T-helper 1 cell treated with Interleukin-12 subunit alpha and Interleukin-12 subunit beta and Interleukin-4 antibody, amounts not matched to agents 30 μg/mL and 1 μg/mL, for 36 hours (primary cell): ENCODE results near the gene PACSIN1.

Experiments
- H3K27ac Mint-ChIP-seq: one replicate; pipeline ENCODE4 v1.8.0; 2021; ENCODE audit warnings: mild to moderate bottlenecking, mixed read lengths
- H3K27me3 Mint-ChIP-seq: one replicate; pipeline ENCODE4 v1.8.0; 2021; ENCODE audit warnings: low read depth, mixed read lengths
- H3K36me3 Mint-ChIP-seq: one replicate; pipeline ENCODE4 v1.8.0; 2021; ENCODE audit warnings: low read depth, mixed read lengths
- H3K4me1 Mint-ChIP-seq: one replicate; pipeline ENCODE4 v1.8.0; 2021; ENCODE audit warnings: low read depth, mixed read lengths
- H3K4me3 Mint-ChIP-seq: one replicate; pipeline ENCODE4 v1.8.0; 2021; ENCODE audit warnings: mild to moderate bottlenecking, moderate library complexity, mixed read lengths
- H3K9me3 Mint-ChIP-seq: one replicate; pipeline ENCODE4 v1.8.0; 2021; ENCODE audit warnings: mixed read lengths

Gene PACSIN1

DNA sequence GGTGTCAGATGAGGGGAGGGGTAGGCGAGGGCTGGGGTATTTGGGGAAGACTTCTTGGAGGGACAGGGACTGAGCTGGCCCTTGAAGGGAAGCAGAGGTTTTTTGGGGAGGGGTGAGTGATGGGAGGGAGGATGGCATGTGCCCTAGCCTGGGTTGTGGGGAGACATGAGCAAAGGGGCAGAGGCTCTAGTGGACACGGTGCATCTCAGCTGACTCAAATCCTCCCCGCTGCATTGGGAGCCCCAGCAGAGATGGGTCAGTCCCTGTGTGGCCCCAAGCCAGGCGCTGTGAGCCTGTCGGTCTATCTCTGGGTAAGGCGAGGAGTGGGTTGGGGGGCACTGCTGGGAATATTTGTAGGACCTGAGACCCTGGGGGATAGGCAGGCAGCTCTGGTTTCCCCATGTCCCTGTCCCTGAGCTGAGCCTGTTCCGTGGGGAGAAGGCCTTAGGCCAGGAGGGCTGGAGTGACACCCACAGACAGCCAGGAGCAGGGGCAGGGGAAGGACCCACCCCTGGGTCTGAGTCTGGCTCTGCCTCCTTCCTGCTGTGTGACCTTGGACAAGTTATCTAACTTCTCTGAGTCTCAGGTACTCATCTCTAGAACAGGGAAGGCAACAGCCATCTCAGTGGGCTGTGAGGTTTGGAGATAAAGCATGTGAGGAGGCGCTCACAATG, 54.2 kb downstream of the PACSIN1 start:
- Mint-ChIP-seq H3K4me3 (no peak overlapping the region), H3K27me3 (no peaks in the 10 kb centered on the region), H3K4me1 (no peaks in the 10 kb centered on the region), H3K36me3 (no peaks in the 10 kb centered on the region), H3K27ac (no peak overlapping the region), H3K9me3 (no peaks in the 10 kb centered on the region)

DNA sequence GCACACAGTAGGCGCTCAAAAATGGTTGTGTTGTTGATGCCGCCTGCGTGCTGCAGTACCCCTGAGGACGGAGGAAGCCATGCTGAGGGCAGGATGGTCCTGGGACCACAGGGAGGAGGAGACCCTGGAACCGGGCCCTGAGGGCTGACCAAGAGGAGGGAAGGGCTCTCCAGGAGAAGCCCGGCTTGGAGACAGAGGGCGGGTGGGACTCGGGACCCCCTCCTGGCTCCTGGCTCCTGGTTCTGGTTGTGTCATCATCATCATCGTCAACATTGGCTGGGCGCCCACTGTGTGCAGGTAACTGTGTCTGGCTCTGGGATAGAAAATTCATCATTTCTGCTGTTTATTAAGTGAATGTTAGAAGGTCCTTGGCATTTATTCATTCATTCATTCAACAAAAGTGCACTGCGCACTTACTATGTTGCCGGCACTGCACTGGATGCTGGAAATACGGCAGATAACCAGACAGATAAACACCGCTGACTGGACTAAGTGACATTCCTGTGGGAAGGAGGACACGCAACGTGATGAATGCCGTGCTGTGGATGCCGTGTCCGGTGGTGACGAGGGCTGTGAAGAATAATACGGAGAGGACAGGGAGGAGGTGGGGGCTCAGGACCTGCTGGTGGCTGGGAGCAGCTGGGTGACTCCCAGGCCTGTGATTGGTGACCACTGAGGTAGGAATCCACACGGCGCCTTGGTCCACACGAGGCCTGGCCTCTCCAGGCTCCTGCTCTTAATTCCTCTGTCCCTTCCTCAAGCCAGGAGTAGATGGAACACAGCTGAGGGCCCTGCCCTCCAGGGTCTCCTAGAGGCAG, 55.0 kb downstream of the PACSIN1 start:
- no peaks in the 10 kb centered on the region for H3K27me3 Mint-ChIP-seq

DNA sequence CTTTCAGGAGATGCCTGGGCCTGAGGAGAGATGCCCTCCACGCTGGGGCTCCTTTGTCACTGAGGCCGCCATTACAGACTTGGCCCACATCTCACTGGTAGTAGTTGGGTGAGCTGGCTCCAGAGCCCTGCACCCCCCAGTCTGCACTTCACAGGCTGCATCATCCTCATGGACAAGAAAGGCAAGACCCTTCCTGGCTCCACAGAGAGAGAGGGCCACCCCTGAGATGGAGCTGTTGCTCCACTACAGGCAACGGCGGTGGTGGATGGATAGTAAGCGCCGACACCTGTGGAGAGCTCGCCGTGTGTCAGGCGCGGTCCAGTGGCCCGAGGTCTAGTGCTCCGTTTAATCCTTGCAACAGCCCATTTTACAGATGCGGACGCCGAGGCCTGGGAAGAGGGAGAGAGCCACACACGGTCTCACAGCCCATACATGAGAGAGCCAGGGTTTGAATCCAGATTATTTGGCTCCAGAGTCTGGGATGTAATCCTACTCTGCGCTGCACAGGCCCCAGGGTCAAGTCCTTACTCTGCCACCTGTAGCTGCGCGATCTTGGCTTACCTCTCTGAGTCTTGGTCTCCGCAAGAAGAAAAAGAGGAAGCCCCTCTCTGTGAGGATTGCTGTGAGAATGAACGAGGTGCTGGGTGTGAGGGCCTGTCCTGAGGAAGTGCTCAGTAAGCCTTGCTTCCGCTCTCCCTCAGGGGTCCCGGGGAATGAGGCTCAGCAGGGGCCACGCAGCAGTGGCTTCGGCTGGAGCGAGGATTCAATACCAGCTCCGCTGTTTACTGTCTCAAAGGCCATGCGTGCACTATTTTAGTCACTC, 55.8 kb downstream of the PACSIN1 start:
- Mint-ChIP-seq H3K4me1 (no peaks in the 10 kb centered on the region), H3K27me3 (no peaks in the 10 kb centered on the region), H3K9me3 (no peaks in the 10 kb centered on the region), H3K4me3 (no peak overlapping the region), H3K36me3 (no peaks in the 10 kb centered on the region), H3K27ac (no peak overlapping the region)

More for the DNA sequence above, 55.0 kb downstream of the PACSIN1 start:
- no peak overlapping the region for H3K4me3 Mint-ChIP-seq
- no peaks in the 10 kb centered on the region for H3K4me1 Mint-ChIP-seq
- no peaks in the 10 kb centered on the region for H3K36me3 Mint-ChIP-seq
- H3K9me3 Mint-ChIP-seq: no peaks in the 10 kb centered on the region
- H3K27ac Mint-ChIP-seq: no peak overlapping the region

- Mint-ChIP-seq H3K36me3 (no peaks in the 10 kb centered on the region), H3K9me3 (no peaks in the 10 kb centered on the region), H3K4me1 (peaks cover 6% of the 10 kb centered on the region), H3K4me3 (no peak overlapping the region), H3K27ac (no peak overlapping the region), H3K27me3 (no peaks in the 10 kb centered on the region)
Observed at GRCh38 chr6:34522761-34523160, 56.9 kb downstream of the PACSIN1 start.

DNA sequence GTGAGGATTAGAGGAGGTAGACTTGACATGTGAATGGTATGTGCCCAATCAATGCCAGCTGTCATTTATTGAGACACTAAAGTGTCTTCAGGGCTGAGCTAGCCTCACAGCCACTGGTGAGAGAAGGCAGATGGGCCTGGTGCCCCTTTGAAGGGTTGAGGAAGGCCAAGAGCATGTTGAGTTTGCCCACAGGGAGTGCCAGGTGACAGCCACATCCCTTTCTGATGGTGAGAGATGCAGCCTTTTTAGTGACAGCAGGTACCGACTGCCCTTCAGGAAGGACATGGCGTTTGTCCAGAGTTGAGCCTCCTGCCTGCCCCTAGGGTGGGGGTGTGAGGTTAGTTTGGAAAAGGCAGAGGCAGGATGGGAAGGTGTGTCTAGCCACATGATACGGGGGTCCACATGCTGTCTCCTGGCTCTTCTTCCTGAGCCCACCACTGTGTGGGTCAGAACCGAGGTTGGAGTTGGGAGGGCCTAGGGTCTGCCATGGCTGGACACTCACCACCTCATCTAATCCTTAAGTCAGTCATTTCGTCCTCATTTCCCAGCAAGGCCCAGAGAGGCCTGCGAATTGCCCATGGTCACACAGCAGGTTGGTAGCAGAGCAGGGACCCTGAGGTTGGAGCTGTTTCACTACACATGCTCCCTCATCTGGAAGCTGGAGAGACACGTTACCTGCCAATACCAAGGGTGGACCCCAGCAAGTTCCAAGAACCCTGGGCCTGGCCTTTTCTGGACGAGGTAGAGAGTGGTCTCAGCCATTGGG, 57.7 kb downstream of the PACSIN1 start:
- no peak overlapping the region for H3K27ac Mint-ChIP-seq
- peaks cover 5% of the 10 kb centered on the region for H3K27me3 Mint-ChIP-seq
- H3K4me3 Mint-ChIP-seq: no peak overlapping the region
- H3K9me3 Mint-ChIP-seq: no peaks in the 10 kb centered on the region
- no peaks in the 10 kb centered on the region for H3K36me3 Mint-ChIP-seq
- peaks cover 7% of the 10 kb centered on the region for H3K4me1 Mint-ChIP-seq

GRCh38 chr6:34524499-34524898, 58.6 kb downstream of the PACSIN1 start:
- no peaks in the 10 kb centered on the region for H3K9me3 Mint-ChIP-seq
- H3K4me1 Mint-ChIP-seq: peaks cover 7% of the 10 kb centered on the region
- H3K27ac Mint-ChIP-seq: no peak overlapping the region
- no peaks in the 10 kb centered on the region for H3K36me3 Mint-ChIP-seq
- no peak overlapping the region for H3K4me3 Mint-ChIP-seq
- peaks cover 5% of the 10 kb centered on the region for H3K27me3 Mint-ChIP-seq

GRCh38 chr6:34524971-34525370, 59.1 kb downstream of the PACSIN1 start:
- Mint-ChIP-seq H3K9me3 (no peaks in the 10 kb centered on the region), H3K4me1 (peaks cover 7% of the 10 kb centered on the region), H3K27ac (no peak overlapping the region), H3K27me3 (peaks cover 5% of the 10 kb centered on the region), H3K4me3 (no peak overlapping the region), H3K36me3 (no peaks in the 10 kb centered on the region)

DNA sequence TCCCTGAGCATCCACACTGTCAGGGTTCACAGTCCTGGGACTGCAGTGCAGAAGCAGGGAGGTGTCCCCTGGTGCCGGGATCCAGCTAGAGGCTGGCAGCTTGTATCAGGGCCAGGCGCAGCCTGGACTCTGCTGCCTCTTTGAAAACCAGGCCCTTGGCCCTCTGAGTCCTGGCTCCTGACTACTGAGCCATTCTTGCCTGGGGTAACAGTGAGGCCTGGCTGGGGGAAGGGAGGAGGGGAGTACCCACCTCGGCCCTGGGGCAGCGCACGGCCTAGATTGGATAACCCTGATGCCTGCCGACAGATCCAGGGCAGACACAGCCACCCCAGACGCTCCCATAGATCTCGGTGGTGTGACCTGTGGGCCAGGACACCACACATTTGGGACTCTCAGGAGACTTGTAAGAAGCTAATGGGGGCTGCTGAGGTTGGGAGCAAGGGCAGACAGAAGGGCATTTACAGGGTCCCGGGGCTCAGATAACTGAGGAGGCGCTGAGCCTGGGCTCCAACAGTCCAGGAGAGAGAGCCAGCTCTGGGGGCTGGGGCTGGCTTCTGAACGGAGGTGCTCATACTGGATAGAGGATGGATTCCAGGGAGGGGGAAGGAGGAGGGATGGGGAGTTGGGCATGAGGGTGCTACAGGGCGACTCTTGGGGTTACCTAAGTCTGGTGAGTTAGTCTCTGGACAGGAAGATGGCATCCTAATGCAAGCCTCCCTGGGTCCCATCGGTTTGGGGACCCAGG, 59.7 kb downstream of the PACSIN1 start:
- Mint-ChIP-seq H3K27ac (no peak overlapping the region), H3K36me3 (no peaks in the 10 kb centered on the region), H3K4me3 (no peak overlapping the region), H3K27me3 (peaks cover 5% of the 10 kb centered on the region), H3K4me1 (peaks cover 7% of the 10 kb centered on the region), H3K9me3 (no peaks in the 10 kb centered on the region)

DNA sequence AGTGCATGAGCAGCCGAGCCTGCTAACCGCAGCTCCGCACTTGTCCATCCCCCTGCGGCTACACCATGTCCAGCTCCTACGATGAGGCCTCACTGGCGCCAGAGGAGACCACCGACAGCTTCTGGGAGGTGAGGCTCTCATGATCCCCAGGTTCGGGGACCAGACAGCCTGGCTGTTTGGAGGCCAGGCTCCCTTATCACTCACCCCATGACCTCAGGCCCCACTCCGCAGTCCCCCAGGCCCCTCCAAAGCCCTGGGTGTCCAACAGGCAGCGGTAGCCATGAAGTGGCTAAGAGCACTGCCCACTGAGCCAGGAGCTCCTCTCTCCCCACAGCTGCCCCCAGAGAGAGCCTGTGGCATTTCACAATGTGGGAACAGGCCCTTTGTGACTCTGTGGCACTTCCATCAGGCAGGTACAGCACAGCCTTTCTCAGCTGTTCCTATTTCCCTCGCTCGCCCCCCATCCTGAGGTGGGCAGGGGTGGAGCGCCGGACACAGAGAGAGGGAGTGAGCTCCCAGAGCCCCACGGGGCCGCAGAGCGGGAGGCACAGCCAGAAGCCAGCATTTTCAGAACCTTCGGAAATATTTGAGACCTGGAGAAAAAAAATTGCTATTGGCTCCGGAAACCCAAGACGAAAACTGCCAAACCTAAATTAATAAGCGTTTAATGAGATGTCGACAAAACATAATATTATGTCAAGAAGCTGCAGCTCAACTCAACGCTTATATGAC, 60.5 kb downstream of the PACSIN1 start:
- Mint-ChIP-seq H3K4me1 (peaks cover 7% of the 10 kb centered on the region), H3K27me3 (peaks cover 5% of the 10 kb centered on the region), H3K36me3 (no peaks in the 10 kb centered on the region), H3K4me3 (no peak overlapping the region), H3K27ac (no peak overlapping the region), H3K9me3 (no peaks in the 10 kb centered on the region)

- Mint-ChIP-seq H3K9me3 (no peaks in the 10 kb centered on the region), H3K27ac (no peak overlapping the region), H3K4me3 (no peak overlapping the region), H3K4me1 (peaks cover 7% of the 10 kb centered on the region), H3K27me3 (peaks cover 5% of the 10 kb centered on the region), H3K36me3 (no peaks in the 10 kb centered on the region)
Observed at GRCh38 chr6:34526992-34527728, 61.3 kb downstream of the PACSIN1 start.

DNA sequence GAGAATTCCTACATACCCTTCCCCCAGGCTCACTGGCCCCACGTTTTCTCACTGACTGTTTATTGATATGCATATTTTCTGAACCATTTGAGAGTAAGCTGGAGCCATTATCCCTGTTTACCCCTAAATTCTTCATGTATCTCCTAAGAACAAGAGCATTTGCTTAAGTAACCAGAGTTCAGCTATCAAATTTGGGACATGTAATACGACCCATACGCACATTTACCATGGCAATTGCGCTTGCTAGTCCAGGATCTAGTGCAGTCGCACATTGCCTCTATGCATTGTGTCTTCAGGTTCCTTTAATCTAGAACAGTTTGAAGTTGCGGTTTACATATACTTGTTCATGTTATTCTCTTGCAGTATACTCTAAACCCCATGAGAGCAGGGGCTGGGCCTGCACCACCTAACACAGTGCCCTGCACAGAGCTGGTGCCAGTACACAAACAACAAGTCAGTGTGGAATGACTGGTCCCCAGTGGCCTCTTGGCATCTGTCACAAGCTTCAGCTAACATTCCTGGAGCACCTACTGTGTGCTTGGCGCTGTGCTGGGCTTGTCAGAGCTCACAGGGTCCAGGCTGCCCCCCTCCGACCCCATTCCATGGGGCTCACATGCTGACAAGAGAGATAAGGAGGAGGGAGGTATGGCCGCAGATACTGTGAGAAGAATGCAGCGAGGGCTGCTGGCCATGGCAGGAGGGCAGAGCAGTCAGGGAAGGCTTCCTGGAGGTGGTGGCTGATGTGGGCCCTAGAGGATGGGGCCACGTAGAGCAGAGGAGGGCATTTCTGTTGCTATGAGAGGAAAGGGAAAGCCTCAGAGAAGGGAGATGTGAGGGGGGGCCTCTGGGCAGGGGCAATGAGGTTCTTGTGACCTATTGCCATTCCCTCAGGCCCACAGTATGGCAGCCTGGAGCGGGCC, 62.1 kb downstream of the PACSIN1 start:
- Mint-ChIP-seq H3K9me3 (no peaks in the 10 kb centered on the region), H3K36me3 (no peaks in the 10 kb centered on the region), H3K4me1 (peaks cover 7% of the 10 kb centered on the region), H3K27ac (no peak overlapping the region), H3K27me3 (peaks cover 5% of the 10 kb centered on the region), H3K4me3 (peak overlapping the region; percentile 50)
